ENCODE results near the gene PARL. TPM values are rescaled to one million over a fixed set of nuclear protein-coding genes. Genes with fewer than 3 reads are reported as not detected.
A peak's percentile ranks its signal among the peaks of the same experiment; 100 is the strongest.

The PARL gene
- total and polyA plus RNA-seq, 9 of the 15 experiments (the other 6 are each of a cell fraction or from before 2014, with no cell fraction given), result 39.5 to 82.4 (median 57.4) TPM

DNA sequence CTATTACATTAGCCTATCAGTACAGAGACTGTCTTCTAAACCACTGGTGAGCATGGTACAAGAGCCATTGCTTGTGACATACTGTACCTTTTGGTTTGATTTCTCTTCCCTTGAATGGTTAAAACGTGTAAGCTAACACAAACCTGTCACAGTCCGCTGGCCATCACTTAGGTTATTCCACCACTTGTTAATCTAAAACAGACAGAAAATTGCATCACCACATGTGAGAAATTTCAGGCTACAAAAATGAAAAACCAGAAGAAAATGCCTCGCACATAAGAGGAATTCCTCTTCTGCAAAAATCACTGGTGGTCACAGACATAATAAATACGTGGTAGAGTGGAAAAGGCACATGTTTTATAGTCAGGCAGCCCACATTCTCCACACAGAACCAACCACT, 22.1 kb downstream of the PARL start:
- ATAC-seq, result no peak

GRCh38 chr3:183857863-183858262, 26.8 kb downstream of the PARL start:
- no peak for FAIRE-seq
- Histone ChIP-seq H4K20me1 (replicated peaks; ENCODE audit: control insufficient read depth, insufficient read depth, low read length) (no peaks in the 10 kb centered on the region), H3K9me3 (replicated peaks; ENCODE audit: control insufficient read depth, insufficient read depth, low read depth, low read length) (no peaks in the 10 kb centered on the region), H3K9me1 (ENCODE audit: control insufficient read depth, insufficient read depth, low read length) (no peaks in the 10 kb centered on the region), H3K36me3 (ENCODE audit: control insufficient read depth, insufficient read depth, low read length) (peaks cover 53% of the 10 kb centered on the region), H3K9ac (ENCODE audit: insufficient read depth in 1 of 2, low read depth in 2 of 2, low read length in 2 of 2) (no peak overlapping the region), H3K4me1 (replicated peaks in 1 of 2; ENCODE audit: control insufficient read depth in 2 of 2, insufficient read depth in 2 of 2, low read length in 2 of 2) (no peaks in the 10 kb centered on the region), H3K27ac (ENCODE audit: extremely low read depth, low read depth, low read length) (no peak overlapping the region), H3K79me2 (ENCODE audit: control insufficient read depth, insufficient read depth, low read length) (no peaks in the 10 kb centered on the region), H3K27me3 (ENCODE audit: control insufficient read depth in 2 of 2, insufficient read depth in 2 of 2, low read length in 2 of 2) (no peaks in the 10 kb centered on the region), H3K4me2 (ENCODE audit: insufficient read depth, low read length) (no peak overlapping the region), H3K4me3 (no peak overlapping the region), H2AFZ (ENCODE audit: low read depth, low read length) (no peak overlapping the region)
- POLR2A ChIA-PET, result no interaction called here
- BruUV-seq (replicated peaks), result no TSS peak
- intact Hi-C loops (cut with micrococcal nuclease), result no loop called here
- ATAC-seq, result no peak
- CTCF ChIA-PET (ENCODE audit: low intra/inter-chr PET ratio), result interaction anchor here (0.6 kb wide), 1 partner anchor 673 kb away, joined by 3 read pairs; no protein-coding TSS in a partner anchor
- 98% methylated on average over 3 of the region's 3 CpGs for WGBS (ENCODE audit: insufficient coverage, low coverage, missing lambda C conversion rate)
- DNase-seq (ENCODE audit: extremely low read depth in 1 of 4, low spot score in 3 of 4), result no peak
- in situ Hi-C loops (cut with MboI), result no loop called here
- TF ChIP-seq SAP30 (IDR thresholded peaks at IDR 0.05; ENCODE audit: borderline replicate concordance, insufficient read depth, low read depth, low read length, poor library complexity, severe bottlenecking), result no peak
- TF ChIP-seq, protein P1, sequence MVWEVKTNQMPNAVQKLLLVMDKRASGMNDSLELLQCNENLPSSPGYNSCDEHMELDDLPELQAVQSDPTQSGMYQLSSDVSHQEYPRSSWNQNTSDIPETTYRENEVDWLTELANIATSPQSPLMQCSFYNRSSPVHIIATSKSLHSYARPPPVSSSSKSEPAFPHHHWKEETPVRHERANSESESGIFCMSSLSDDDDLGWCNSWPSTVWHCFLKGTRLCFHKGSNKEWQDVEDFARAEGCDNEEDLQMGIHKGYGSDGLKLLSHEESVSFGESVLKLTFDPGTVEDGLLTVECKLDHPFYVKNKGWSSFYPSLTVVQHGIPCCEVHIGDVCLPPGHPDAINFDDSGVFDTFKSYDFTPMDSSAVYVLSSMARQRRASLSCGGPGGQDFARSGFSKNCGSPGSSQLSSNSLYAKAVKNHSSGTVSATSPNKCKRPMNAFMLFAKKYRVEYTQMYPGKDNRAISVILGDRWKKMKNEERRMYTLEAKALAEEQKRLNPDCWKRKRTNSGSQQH (CRISPR knock-in tag; IDR thresholded peaks at IDR 0.05), result no peak
- TF ChIP-seq, protein P2, sequence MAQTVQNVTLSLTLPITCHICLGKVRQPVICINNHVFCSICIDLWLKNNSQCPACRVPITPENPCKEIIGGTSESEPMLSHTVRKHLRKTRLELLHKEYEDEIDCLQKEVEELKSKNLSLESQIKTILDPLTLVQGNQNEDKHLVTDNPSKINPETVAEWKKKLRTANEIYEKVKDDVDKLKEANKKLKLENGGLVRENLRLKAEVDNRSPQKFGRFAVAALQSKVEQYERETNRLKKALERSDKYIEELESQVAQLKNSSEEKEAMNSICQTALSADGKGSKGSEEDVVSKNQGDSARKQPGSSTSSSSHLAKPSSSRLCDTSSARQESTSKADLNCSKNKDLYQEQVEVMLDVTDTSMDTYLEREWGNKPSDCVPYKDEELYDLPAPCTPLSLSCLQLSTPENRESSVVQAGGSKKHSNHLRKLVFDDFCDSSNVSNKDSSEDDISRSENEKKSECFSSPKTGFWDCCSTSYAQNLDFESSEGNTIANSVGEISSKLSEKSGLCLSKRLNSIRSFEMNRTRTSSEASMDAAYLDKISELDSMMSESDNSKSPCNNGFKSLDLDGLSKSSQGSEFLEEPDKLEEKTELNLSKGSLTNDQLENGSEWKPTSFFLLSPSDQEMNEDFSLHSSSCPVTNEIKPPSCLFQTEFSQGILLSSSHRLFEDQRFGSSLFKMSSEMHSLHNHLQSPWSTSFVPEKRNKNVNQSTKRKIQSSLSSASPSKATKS (CRISPR knock-in tag; IDR thresholded peaks at IDR 0.05), result no peak
- TF ChIP-seq CEBPG (CRISPR knock-in tag; IDR thresholded peaks at IDR 0.05), result no peak
- TF ChIP-seq CEBPG (tag; conservative IDR thresholded peaks at IDR 0.05 in 1 of 2, IDR thresholded peaks at IDR 0.05 in 1 of 2), result no peak
- no peak for TF ChIP-seq NBN (IDR thresholded peaks at IDR 0.05; ENCODE audit: low read depth)
- no peak for TF ChIP-seq NRF1 (conservative IDR thresholded peaks at IDR 0.05 in 1 of 2, IDR thresholded peaks at IDR 0.05 in 1 of 2)

More for the DNA sequence above, 22.1 kb downstream of the PARL start:
- POLR2A ChIA-PET, result interaction anchor here (0.6 to 0.8 kb wide), 2 partner anchors 22 to 127 kb away, joined by 3 read pairs; no protein-coding TSS in a partner anchor
- CTCF ChIA-PET (ENCODE audit: low intra/inter-chr PET ratio), result no interaction called here
- in situ Hi-C loops (cut with MboI) (no loop called here), intact Hi-C loops (cut with micrococcal nuclease) (no loop called here)
- no peaks in the 10 kb centered on the region for H3K4me1 ChIP-seq (replicated peaks in 1 of 2; ENCODE audit: control insufficient read depth in 2 of 2, insufficient read depth in 2 of 2, low read length in 2 of 2)
- H3K4me2 ChIP-seq (ENCODE audit: insufficient read depth, low read length), result no peak overlapping the region
- no peaks in the 10 kb centered on the region for H4K20me1 ChIP-seq (replicated peaks; ENCODE audit: control insufficient read depth, insufficient read depth, low read length)
- H3K27me3 ChIP-seq (ENCODE audit: control insufficient read depth in 2 of 2, insufficient read depth in 2 of 2, low read length in 2 of 2), result no peaks in the 10 kb centered on the region
- no peak overlapping the region for H3K9ac ChIP-seq (ENCODE audit: insufficient read depth in 1 of 2, low read depth in 2 of 2, low read length in 2 of 2)
- no peak overlapping the region for H3K4me3 ChIP-seq
- 78% methylated on average over 4 of the region's 4 CpGs for WGBS (ENCODE audit: insufficient coverage, low coverage, missing lambda C conversion rate)
- no peak overlapping the region for H3K27ac ChIP-seq (ENCODE audit: extremely low read depth, low read depth, low read length)
- no peak overlapping the region for H2AFZ ChIP-seq (ENCODE audit: low read depth, low read length)
- H3K36me3 ChIP-seq (ENCODE audit: control insufficient read depth, insufficient read depth, low read length), result peaks cover 76% of the 10 kb centered on the region
- H3K9me3 ChIP-seq (replicated peaks; ENCODE audit: control insufficient read depth, insufficient read depth, low read depth, low read length), result no peaks in the 10 kb centered on the region
- DNase-seq (ENCODE audit: extremely low read depth in 1 of 4, low spot score in 3 of 4), result no peak
- BruUV-seq (replicated peaks), result no TSS peak
- TF ChIP-seq TEAD4 (IDR thresholded peaks at IDR 0.05; ENCODE audit: low read length) (no peak), TEAD4 (CRISPR knock-in tag; IDR thresholded peaks at IDR 0.05; ENCODE audit: borderline replicate concordance) (no peak), CHD4 (IDR thresholded peaks at IDR 0.05; ENCODE audit: insufficient read depth, insufficient replicate concordance, low read depth, low read length, poor library complexity, severe bottlenecking) (no peak), SMARCE1 (IDR thresholded peaks at IDR 0.05) (no peak), TBL1XR1 (IDR thresholded peaks at IDR 0.05; ENCODE audit: low read length in 2 of 2) (no peak), ZNF707 (CRISPR knock-in tag; conservative IDR thresholded peaks at IDR 0.05) (no peak)
- TF ChIP-seq, protein P3, sequence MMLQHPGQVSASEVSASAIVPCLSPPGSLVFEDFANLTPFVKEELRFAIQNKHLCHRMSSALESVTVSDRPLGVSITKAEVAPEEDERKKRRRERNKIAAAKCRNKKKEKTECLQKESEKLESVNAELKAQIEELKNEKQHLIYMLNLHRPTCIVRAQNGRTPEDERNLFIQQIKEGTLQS (IDR thresholded peaks at IDR 0.05), result peak; percentile 33; the same call in 1 of the 2 replicates
- TF ChIP-seq, protein P3 (CRISPR knock-in tag; conservative IDR thresholded peaks at IDR 0.05), result no peak
- H3K79me2 ChIP-seq (ENCODE audit: control insufficient read depth, insufficient read depth, low read length), result no peaks in the 10 kb centered on the region
- FAIRE-seq, result no peak
- no peaks in the 10 kb centered on the region for H3K9me1 ChIP-seq (ENCODE audit: control insufficient read depth, insufficient read depth, low read length)
